CD4-positive, alpha-beta T cell treated with Interleukin-6 at 100 ng/mL for 8 hours (primary cell): Measurements from ENCODE around the gene WNT7B.

Experiments
- DNase-seq: peaks from one replicate; pipeline ENCODE4 v3.0.0-alpha.2; 2020; ENCODE audit warnings: mixed read lengths, low spot score

The WNT7B gene

GRCh38 chr22:45927059-45927458 is 49.9 kb downstream of the WNT7B start:
- no peak for DNase-seq

GRCh38 chr22:45926433-45926832 is 50.5 kb downstream of the WNT7B start:
- DNase-seq, result no peak

- no peak for DNase-seq
These were observed 51.1 kb downstream of the WNT7B start for GRCh38 chr22:45925811-45926351.

GRCh38 chr22:45923835-45924234 is 53.1 kb downstream of the WNT7B start:
- DNase-seq, result no peak

- DNase-seq, result no peak
These were observed 53.8 kb downstream of the WNT7B start for GRCh38 chr22:45923212-45923611.

- no peak for DNase-seq
These were observed 54.3 kb downstream of the WNT7B start for GRCh38 chr22:45922661-45923060.

GRCh38 chr22:45922256-45922655 is 54.7 kb downstream of the WNT7B start:
- no peak for DNase-seq

GRCh38 chr22:45919504-45920286 is 57.3 kb downstream of the WNT7B start:
- no peak for DNase-seq

GRCh38 chr22:45918459-45919370 is 58.2 kb downstream of the WNT7B start:
- DNase-seq, result no peak

- no peak for DNase-seq
These were observed 59.1 kb downstream of the WNT7B start for GRCh38 chr22:45917700-45918458.

GRCh38 chr22:45917146-45917545 is 59.8 kb downstream of the WNT7B start:
- no peak for DNase-seq

GRCh38 chr22:45916515-45916914 is 60.4 kb downstream of the WNT7B start:
- DNase-seq, result no peak

GRCh38 chr22:45915841-45916240 is 61.1 kb downstream of the WNT7B start:
- no peak for DNase-seq

GRCh38 chr22:45915151-45915550 is 61.8 kb downstream of the WNT7B start:
- no peak for DNase-seq

GRCh38 chr22:45914309-45914708 is 62.7 kb downstream of the WNT7B start:
- no peak for DNase-seq

- DNase-seq, result no peak
These were observed 64.1 kb downstream of the WNT7B start for GRCh38 chr22:45912910-45913309.

- DNase-seq, result no peak
These were observed 65.2 kb downstream of the WNT7B start for GRCh38 chr22:45911601-45912271.

- DNase-seq, result no peak
These were observed 66.0 kb downstream of the WNT7B start for GRCh38 chr22:45910928-45911467.

- no peak for DNase-seq
These were observed 68.0 kb downstream of the WNT7B start for GRCh38 chr22:45908961-45909360.

GRCh38 chr22:45907996-45908395 is 69.0 kb downstream of the WNT7B start:
- no peak for DNase-seq

GRCh38 chr22:45907378-45907777 is 69.6 kb downstream of the WNT7B start:
- DNase-seq, result no peak
